ENCODE results near the gene P3H3. TPM values are rescaled to one million over a fixed set of nuclear protein-coding genes. Genes with fewer than 3 reads are reported as not detected.

Gene P3H3
- total and polyA plus RNA-seq, 9 donors: 4.7 to 92.3 (median 61.1) TPM

- no peak for TF ChIP-seq POLR2A (IDR thresholded peaks at IDR 0.05)
- no peak for TF ChIP-seq CTCF (IDR thresholded peaks at IDR 0.05)
- TF ChIP-seq EP300 (IDR thresholded peaks at IDR 0.05): no peak
- WGBS, 3 donors: 53 to 62% (median 57%) methylated on average over 2 of the region's 2 CpGs
- H3K36me3 ChIP-seq: no peaks in the 10 kb centered on the region
- H3K27me3 ChIP-seq: no peaks in the 10 kb centered on the region
- H3K27ac ChIP-seq: no peak overlapping the region
- H3K4me3 ChIP-seq: no peak overlapping the region
- no peaks in the 10 kb centered on the region for H3K9me3 ChIP-seq
- intact Hi-C loops (cut with DNase I): no loop called here
- DNase-seq: no peak
- H3K4me1 ChIP-seq (ENCODE audit: insufficient read depth): no peaks in the 10 kb centered on the region
Measured at GRCh38 chr12:6795088-6795487, 33.1 kb upstream of the P3H3 start.

GRCh38 chr12:6796576-6796975, 31.6 kb upstream of the P3H3 start:
- no peak overlapping the region for H3K4me3 ChIP-seq
- no peak for TF ChIP-seq CTCF (IDR thresholded peaks at IDR 0.05)
- TF ChIP-seq POLR2A (IDR thresholded peaks at IDR 0.05): no peak
- TF ChIP-seq EP300 (IDR thresholded peaks at IDR 0.05): no peak
- 90 to 96% (median 94%) methylated on average over 4 of the region's 4 CpGs for WGBS, 3 donors
- no peaks in the 10 kb centered on the region for H3K4me1 ChIP-seq (ENCODE audit: insufficient read depth)
- H3K9me3 ChIP-seq: no peaks in the 10 kb centered on the region
- no peaks in the 10 kb centered on the region for H3K27me3 ChIP-seq
- no peak overlapping the region for H3K27ac ChIP-seq
- DNase-seq: no peak
- intact Hi-C loops (cut with DNase I): no loop called here
- no peaks in the 10 kb centered on the region for H3K36me3 ChIP-seq

GRCh38 chr12:6799147-6799546, 29.1 kb upstream of the P3H3 start:
- Histone ChIP-seq H3K27ac (no peak overlapping the region), H3K9me3 (no peaks in the 10 kb centered on the region), H3K4me3 (no peak overlapping the region), H3K27me3 (no peaks in the 10 kb centered on the region), H3K36me3 (no peaks in the 10 kb centered on the region), H3K4me1 (ENCODE audit: insufficient read depth) (no peaks in the 10 kb centered on the region)
- intact Hi-C loops (cut with DNase I): no loop called here
- WGBS, 3 donors: 88 to 89% (median 88%) methylated on average over 5 of the region's 5 CpGs
- DNase-seq: no peak
- no peak for TF ChIP-seq EP300 (IDR thresholded peaks at IDR 0.05)
- no peak for TF ChIP-seq POLR2A (IDR thresholded peaks at IDR 0.05)
- TF ChIP-seq CTCF (IDR thresholded peaks at IDR 0.05): no peak

GRCh38 chr12:6807170-6807569, 21.0 kb upstream of the P3H3 start:
- intact Hi-C loops (cut with DNase I): no loop called here
- Histone ChIP-seq H3K27me3 (no peaks in the 10 kb centered on the region), H3K4me1 (ENCODE audit: insufficient read depth) (no peaks in the 10 kb centered on the region), H3K9me3 (no peaks in the 10 kb centered on the region), H3K36me3 (no peaks in the 10 kb centered on the region), H3K4me3 (no peak overlapping the region), H3K27ac (no peak overlapping the region)
- 59 to 72% (median 65%) methylated on average over 1 of the region's 1 CpG for WGBS, 3 donors
- TF ChIP-seq POLR2A (IDR thresholded peaks at IDR 0.05) (no peak), CTCF (IDR thresholded peaks at IDR 0.05) (no peak), EP300 (IDR thresholded peaks at IDR 0.05) (no peak)
- no peak for DNase-seq

- H3K27ac ChIP-seq: no peak overlapping the region
- WGBS, 3 donors: 82 to 88% (median 82%) methylated on average over 10 of the region's 10 CpGs
- no peak for DNase-seq
- no peak overlapping the region for H3K4me3 ChIP-seq
- H3K27me3 ChIP-seq: no peaks in the 10 kb centered on the region
- H3K9me3 ChIP-seq: no peaks in the 10 kb centered on the region
- intact Hi-C loops (cut with DNase I): no loop called here
- no peaks in the 10 kb centered on the region for H3K4me1 ChIP-seq (ENCODE audit: insufficient read depth)
- H3K36me3 ChIP-seq: no peaks in the 10 kb centered on the region
- no peak for TF ChIP-seq EP300 (IDR thresholded peaks at IDR 0.05)
- no peak for TF ChIP-seq CTCF (IDR thresholded peaks at IDR 0.05)
Measured at GRCh38 chr12:6809056-6809455, 19.2 kb upstream of the P3H3 start.
